Measurements from ENCODE around the gene SLX4IP.

The SLX4IP gene

GRCh38 chr20:10625641-10626040 lies 190.5 kb downstream of the SLX4IP start:
- Histone ChIP-seq H3K23ac (ENCODE audit: low read length in 2 of 2) (no peak overlapping the region), H2BK12ac (ENCODE audit: low read length in 2 of 2) (no peak overlapping the region), H4K8ac (ENCODE audit: low read length) (no peak overlapping the region), H3K36me3 (ENCODE audit: control insufficient read depth in 1 of 2, insufficient read depth in 2 of 2, low read depth in 1 of 2, low read length in 2 of 2) (peaks cover 0 to 10% of the 10 kb centered on the region in 2 experiments), H3K4me3 (ENCODE audit: insufficient read depth in 1 of 2, low read depth in 1 of 2, low read length in 2 of 2) (no peak overlapping the region), H3K4ac (ENCODE audit: low read depth in 1 of 2, low read length in 2 of 2) (no peak overlapping the region), H4K91ac (ENCODE audit: low read length) (no peak overlapping the region), H3K18ac (ENCODE audit: low read depth in 1 of 2, low read length in 2 of 2) (no peak overlapping the region), H3K79me1 (replicated peaks; ENCODE audit: low read length, poor library complexity, severe bottlenecking) (peaks cover 2% of the 10 kb centered on the region), H3K4me1 (ENCODE audit: control insufficient read depth, insufficient read depth, low read depth, low read length) (peaks cover 9% of the 10 kb centered on the region), H2BK15ac (ENCODE audit: low read depth, poor library complexity, severe bottlenecking) (no peak overlapping the region), H3K9me3 (ENCODE audit: control insufficient read depth, low read length) (no peaks in the 10 kb centered on the region), H3K27ac (ENCODE audit: low read length, poor library complexity, severe bottlenecking) (no peak overlapping the region), H3K9ac (ENCODE audit: low read length) (no peak overlapping the region), H2BK5ac (ENCODE audit: low read depth, low read length, poor library complexity, severe bottlenecking) (no peak overlapping the region), H2AK5ac (ENCODE audit: low read length, severe bottlenecking) (no peak overlapping the region), H3K27me3 (ENCODE audit: control insufficient read depth in 1 of 2, insufficient read depth in 1 of 2, low read length in 2 of 2) (no peaks in the 10 kb centered on the region), H2AFZ (ENCODE audit: low read depth, low read length) (no peak overlapping the region), H2BK120ac (ENCODE audit: low read depth, low read length) (no peak overlapping the region), H3K14ac (ENCODE audit: low read length in 2 of 2) (no peak overlapping the region), H3K4me2 (ENCODE audit: low read length, poor library complexity, severe bottlenecking) (no peak overlapping the region)
- 99% methylated on average over 2 of the region's 2 CpGs for WGBS
- no peak for DNase-seq

GRCh38 chr20:10626896-10627295 lies 191.8 kb downstream of the SLX4IP start:
- peaks cover 0 to 10% of the 10 kb centered on the region in 2 experiments for H3K36me3 ChIP-seq (ENCODE audit: control insufficient read depth in 1 of 2, insufficient read depth in 2 of 2, low read depth in 1 of 2, low read length in 2 of 2)
- H4K91ac ChIP-seq (ENCODE audit: low read length) = no peak overlapping the region
- H2BK12ac ChIP-seq (ENCODE audit: low read length in 2 of 2) = no peak overlapping the region
- no peak overlapping the region for H2AFZ ChIP-seq (ENCODE audit: low read depth, low read length)
- H3K9ac ChIP-seq (ENCODE audit: low read length) = no peak overlapping the region
- H2BK15ac ChIP-seq (ENCODE audit: low read depth, poor library complexity, severe bottlenecking) = no peak overlapping the region
- no peak overlapping the region for H2BK5ac ChIP-seq (ENCODE audit: low read depth, low read length, poor library complexity, severe bottlenecking)
- H3K27me3 ChIP-seq (ENCODE audit: control insufficient read depth in 1 of 2, insufficient read depth in 1 of 2, low read length in 2 of 2) = no peaks in the 10 kb centered on the region
- no peak for DNase-seq
- H3K23ac ChIP-seq (ENCODE audit: low read length in 2 of 2) = no peak overlapping the region
- H3K4ac ChIP-seq (ENCODE audit: low read depth in 1 of 2, low read length in 2 of 2) = no peak overlapping the region
- no peak overlapping the region for H2AK5ac ChIP-seq (ENCODE audit: low read length, severe bottlenecking)
- H3K4me1 ChIP-seq (ENCODE audit: control insufficient read depth, insufficient read depth, low read depth, low read length) = peaks cover 7% of the 10 kb centered on the region
- no peak overlapping the region for H3K4me2 ChIP-seq (ENCODE audit: low read length, poor library complexity, severe bottlenecking)
- no peak overlapping the region for H3K14ac ChIP-seq (ENCODE audit: low read length in 2 of 2)
- no peak overlapping the region for H2BK120ac ChIP-seq (ENCODE audit: low read depth, low read length)
- H3K9me3 ChIP-seq (ENCODE audit: control insufficient read depth, low read length) = no peaks in the 10 kb centered on the region
- 92% methylated on average over 2 of the region's 3 CpGs for WGBS
- H3K79me1 ChIP-seq (replicated peaks; ENCODE audit: low read length, poor library complexity, severe bottlenecking) = peaks cover 2% of the 10 kb centered on the region
- no peak overlapping the region for H3K4me3 ChIP-seq (ENCODE audit: insufficient read depth in 1 of 2, low read depth in 1 of 2, low read length in 2 of 2)
- no peak overlapping the region for H3K18ac ChIP-seq (ENCODE audit: low read depth in 1 of 2, low read length in 2 of 2)
- no peak overlapping the region for H4K8ac ChIP-seq (ENCODE audit: low read length)
- no peak overlapping the region for H3K27ac ChIP-seq (ENCODE audit: low read length, poor library complexity, severe bottlenecking)

- peaks cover 15% of the 10 kb centered on the region for H3K4me1 ChIP-seq (ENCODE audit: control insufficient read depth, insufficient read depth, low read depth, low read length)
- no peak overlapping the region for H3K18ac ChIP-seq (ENCODE audit: low read depth in 1 of 2, low read length in 2 of 2)
- no peak overlapping the region for H3K4ac ChIP-seq (ENCODE audit: low read depth in 1 of 2, low read length in 2 of 2)
- H3K9me3 ChIP-seq (ENCODE audit: control insufficient read depth, low read length) = no peaks in the 10 kb centered on the region
- no peak overlapping the region for H2BK12ac ChIP-seq (ENCODE audit: low read length in 2 of 2)
- H4K91ac ChIP-seq (ENCODE audit: low read length) = peak overlapping the region; percentile 67
- no peak overlapping the region for H3K9ac ChIP-seq (ENCODE audit: low read length)
- no peak overlapping the region for H3K27ac ChIP-seq (ENCODE audit: low read length, poor library complexity, severe bottlenecking)
- no peak overlapping the region for H3K4me2 ChIP-seq (ENCODE audit: low read length, poor library complexity, severe bottlenecking)
- no peak overlapping the region for H2BK120ac ChIP-seq (ENCODE audit: low read depth, low read length)
- no peak overlapping the region for H3K23ac ChIP-seq (ENCODE audit: low read length in 2 of 2)
- 81% methylated on average over 9 of the region's 9 CpGs for WGBS
- H2AFZ ChIP-seq (ENCODE audit: low read depth, low read length) = no peak overlapping the region
- no peak overlapping the region for H2BK5ac ChIP-seq (ENCODE audit: low read depth, low read length, poor library complexity, severe bottlenecking)
- H3K4me3 ChIP-seq (ENCODE audit: insufficient read depth in 1 of 2, low read depth in 1 of 2, low read length in 2 of 2) = no peak overlapping the region
- H4K8ac ChIP-seq (ENCODE audit: low read length) = no peak overlapping the region
- no peaks in the 10 kb centered on the region for H3K79me1 ChIP-seq (replicated peaks; ENCODE audit: low read length, poor library complexity, severe bottlenecking)
- DNase-seq = no peak
- no peak overlapping the region for H3K14ac ChIP-seq (ENCODE audit: low read length in 2 of 2)
- H3K36me3 ChIP-seq (ENCODE audit: control insufficient read depth in 1 of 2, insufficient read depth in 2 of 2, low read depth in 1 of 2, low read length in 2 of 2) = peaks cover 0 to 5% of the 10 kb centered on the region in 2 experiments
- H2AK5ac ChIP-seq (ENCODE audit: low read length, severe bottlenecking) = no peak overlapping the region
- no peaks in the 10 kb centered on the region for H3K27me3 ChIP-seq (ENCODE audit: control insufficient read depth in 1 of 2, insufficient read depth in 1 of 2, low read length in 2 of 2)
- no peak overlapping the region for H2BK15ac ChIP-seq (ENCODE audit: low read depth, poor library complexity, severe bottlenecking)
These were observed 195.0 kb downstream of the SLX4IP start for GRCh38 chr20:10629946-10630650.

- Histone ChIP-seq H3K27ac (ENCODE audit: low read length, poor library complexity, severe bottlenecking) (no peak overlapping the region), H3K4me2 (ENCODE audit: low read length, poor library complexity, severe bottlenecking) (no peak overlapping the region), H3K9ac (ENCODE audit: low read length) (no peak overlapping the region), H2BK12ac (ENCODE audit: low read length in 2 of 2) (no peak overlapping the region), H2AK5ac (ENCODE audit: low read length, severe bottlenecking) (no peak overlapping the region), H3K4ac (ENCODE audit: low read depth in 1 of 2, low read length in 2 of 2) (no peak overlapping the region), H2AFZ (ENCODE audit: low read depth, low read length) (no peak overlapping the region), H3K4me1 (ENCODE audit: control insufficient read depth, insufficient read depth, low read depth, low read length) (peaks cover 15% of the 10 kb centered on the region), H3K4me3 (ENCODE audit: insufficient read depth in 1 of 2, low read depth in 1 of 2, low read length in 2 of 2) (no peak overlapping the region), H3K27me3 (ENCODE audit: control insufficient read depth in 1 of 2, insufficient read depth in 1 of 2, low read length in 2 of 2) (no peaks in the 10 kb centered on the region), H3K9me3 (ENCODE audit: control insufficient read depth, low read length) (no peaks in the 10 kb centered on the region), H2BK120ac (ENCODE audit: low read depth, low read length) (no peak overlapping the region), H4K8ac (ENCODE audit: low read length) (no peak overlapping the region), H3K23ac (ENCODE audit: low read length in 2 of 2) (no peak overlapping the region), H3K36me3 (ENCODE audit: control insufficient read depth in 1 of 2, insufficient read depth in 2 of 2, low read depth in 1 of 2, low read length in 2 of 2) (peaks cover 0 to 5% of the 10 kb centered on the region in 2 experiments), H3K79me1 (replicated peaks; ENCODE audit: low read length, poor library complexity, severe bottlenecking) (no peaks in the 10 kb centered on the region), H4K91ac (ENCODE audit: low read length) (no peak overlapping the region), H2BK15ac (ENCODE audit: low read depth, poor library complexity, severe bottlenecking) (no peak overlapping the region), H2BK5ac (ENCODE audit: low read depth, low read length, poor library complexity, severe bottlenecking) (no peak overlapping the region), H3K18ac (ENCODE audit: low read depth in 1 of 2, low read length in 2 of 2) (no peak overlapping the region), H3K14ac (ENCODE audit: low read length in 2 of 2) (no peak overlapping the region)
- WGBS = 100% methylated on average over 4 of the region's 4 CpGs
- DNase-seq = no peak
These were observed 196.0 kb downstream of the SLX4IP start for GRCh38 chr20:10631126-10631525.
